GM10248 (cell line): ENCODE measurements around the gene ADAMTS6.

ENCODE experiments used
- CTCF ChIA-PET: fragments of 300-600 bp; sonication (Branson Sonifier 250); formaldehyde crosslinking; extraction: SDS; loops from one replicate; lab custom pipeline; 2021; ENCODE audit warnings: antibody characterized with exemption; lab: Yijun Ruan, JAX
- POLR2A ChIA-PET: fragments of 350-650 bp; sonication (Branson Sonifier 250); formaldehyde crosslinking; extraction: SDS; loops from one replicate; lab custom pipeline; 2020; ENCODE audit warnings: antibody characterized with exemption; lab: Yijun Ruan, JAX
- DNase-seq: peaks from one replicate; pipeline ENCODE4 v3.0.0; 2012; ENCODE audit errors: extremely low spot score
- TF ChIP-seq, protein P1 (sequence below): IDR thresholded peaks from 2 replicates; pipeline ENCODE4 v1.5.1; 2012; ENCODE audit warnings: mild to moderate bottlenecking, low read depth; ENCODE audit errors: extremely low read depth, missing control alignments, control extremely low read depth

Gene ADAMTS6

GRCh38 chr5:65142016-65142415 is 339.7 kb downstream of the ADAMTS6 start:
- ChIA-PET CTCF (no interaction called here), POLR2A (no interaction called here)
- no peak for DNase-seq
- TF ChIP-seq, protein P1, sequence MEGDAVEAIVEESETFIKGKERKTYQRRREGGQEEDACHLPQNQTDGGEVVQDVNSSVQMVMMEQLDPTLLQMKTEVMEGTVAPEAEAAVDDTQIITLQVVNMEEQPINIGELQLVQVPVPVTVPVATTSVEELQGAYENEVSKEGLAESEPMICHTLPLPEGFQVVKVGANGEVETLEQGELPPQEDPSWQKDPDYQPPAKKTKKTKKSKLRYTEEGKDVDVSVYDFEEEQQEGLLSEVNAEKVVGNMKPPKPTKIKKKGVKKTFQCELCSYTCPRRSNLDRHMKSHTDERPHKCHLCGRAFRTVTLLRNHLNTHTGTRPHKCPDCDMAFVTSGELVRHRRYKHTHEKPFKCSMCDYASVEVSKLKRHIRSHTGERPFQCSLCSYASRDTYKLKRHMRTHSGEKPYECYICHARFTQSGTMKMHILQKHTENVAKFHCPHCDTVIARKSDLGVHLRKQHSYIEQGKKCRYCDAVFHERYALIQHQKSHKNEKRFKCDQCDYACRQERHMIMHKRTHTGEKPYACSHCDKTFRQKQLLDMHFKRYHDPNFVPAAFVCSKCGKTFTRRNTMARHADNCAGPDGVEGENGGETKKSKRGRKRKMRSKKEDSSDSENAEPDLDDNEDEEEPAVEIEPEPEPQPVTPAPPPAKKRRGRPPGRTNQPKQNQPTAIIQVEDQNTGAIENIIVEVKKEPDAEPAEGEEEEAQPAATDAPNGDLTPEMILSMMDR: no peak

DNA sequence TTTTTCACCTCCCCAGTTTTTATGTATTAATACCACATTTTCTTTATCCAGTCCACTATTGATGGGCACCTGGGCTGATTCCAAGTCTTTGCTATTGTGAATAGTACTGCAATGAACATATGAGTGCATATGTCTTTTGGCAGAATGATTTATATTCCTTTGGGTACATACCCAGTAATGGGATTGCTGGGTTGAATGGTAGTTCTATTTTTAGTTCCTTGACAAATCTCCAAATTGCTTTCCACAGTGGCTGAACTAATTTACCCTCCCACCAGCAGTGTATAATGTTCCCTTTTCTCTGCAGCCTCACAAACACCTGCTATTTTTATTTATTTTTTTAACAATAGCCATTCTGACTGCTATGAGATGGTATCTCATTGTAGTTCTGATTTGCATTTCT is 340.2 kb downstream of the ADAMTS6 start:
- CTCF ChIA-PET: no interaction called here
- POLR2A ChIA-PET: no interaction called here
- no peak for DNase-seq
- TF ChIP-seq, protein P1: no peak

DNA sequence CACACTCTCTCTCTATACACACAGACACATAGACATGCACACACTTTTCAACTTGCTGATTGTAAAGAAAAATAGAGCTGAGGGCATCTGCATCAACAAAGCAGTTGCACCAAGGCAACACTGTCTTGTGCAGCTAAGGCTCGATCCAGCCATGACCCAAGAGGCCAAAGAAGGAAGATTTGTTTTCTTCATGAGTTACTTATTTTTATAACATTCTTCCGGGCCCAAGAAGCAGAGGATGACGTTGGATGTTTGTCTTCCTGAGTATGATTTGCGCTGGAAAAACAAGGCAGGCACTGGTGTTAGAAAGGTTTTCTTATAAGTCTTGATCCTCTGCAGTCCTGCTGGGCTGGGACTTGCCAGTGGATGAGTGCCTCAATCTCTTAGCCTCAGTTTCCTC is 344.1 kb downstream of the ADAMTS6 start:
- POLR2A ChIA-PET: no interaction called here
- TF ChIP-seq, protein P1: no peak
- DNase-seq: no peak
- CTCF ChIA-PET: interaction anchor here (1.0 to 2.2 kb wide), 4 partner anchors 11 to 33 kb away, joined by 3 to 11 read pairs (median 4); no protein-coding TSS in a partner anchor

DNA sequence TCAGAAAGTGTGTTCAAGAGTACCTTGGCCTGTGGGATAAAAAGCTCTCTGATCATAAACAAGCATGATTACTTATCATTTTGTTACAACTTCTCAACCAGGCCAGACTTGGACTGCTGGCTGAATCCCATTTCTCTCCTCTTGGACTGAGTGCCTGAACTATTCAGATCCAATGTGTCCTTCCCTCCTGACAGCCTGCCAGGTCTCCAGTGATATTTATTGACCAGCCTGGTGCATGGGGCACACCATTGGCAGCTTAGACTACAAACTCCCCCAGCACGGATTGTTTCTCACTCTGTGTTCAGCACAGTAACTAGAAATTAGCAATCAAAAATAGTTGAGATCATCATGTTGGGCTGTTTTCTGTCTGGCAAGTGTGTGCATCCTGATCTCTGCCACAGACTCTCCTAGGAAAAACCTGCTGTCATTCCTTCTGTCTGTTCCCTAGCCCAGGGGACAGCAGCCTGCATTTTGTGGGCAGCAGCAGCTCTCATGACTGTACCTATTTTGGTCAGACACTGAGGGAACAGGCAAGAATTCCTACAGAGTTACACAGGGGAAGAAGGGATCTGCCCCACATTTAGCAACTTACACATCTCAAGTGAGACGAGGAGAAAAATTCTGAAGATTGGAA is 348.1 kb downstream of the ADAMTS6 start:
- CTCF ChIA-PET: interaction anchor here (0.9 kb wide), 1 partner anchor 16 kb away, joined by 3 read pairs; no protein-coding TSS in a partner anchor
- DNase-seq: no peak
- TF ChIP-seq, protein P1: no peak
- POLR2A ChIA-PET: no interaction called here

DNA sequence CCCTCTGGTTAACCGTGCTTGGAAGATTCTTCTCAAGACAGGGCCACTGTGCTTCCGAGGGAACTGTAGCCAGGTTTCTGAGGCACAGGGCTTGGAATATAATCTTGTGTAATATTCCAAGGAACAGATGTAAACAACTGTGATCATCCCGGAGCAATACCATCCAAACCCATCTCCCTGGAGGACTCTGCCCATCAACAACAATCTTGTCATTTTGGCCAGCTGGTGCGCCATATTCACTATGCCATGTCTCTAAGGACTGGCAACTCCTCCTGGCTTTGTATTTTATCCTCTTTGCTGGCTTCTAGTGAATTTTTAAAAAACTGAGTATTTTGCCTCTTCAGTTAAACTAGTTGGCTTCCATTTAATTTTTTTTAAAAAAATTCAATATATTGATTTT is 349.3 kb downstream of the ADAMTS6 start:
- TF ChIP-seq, protein P1: no peak
- ChIA-PET CTCF (no interaction called here), POLR2A (no interaction called here)
- DNase-seq: no peak

DNA sequence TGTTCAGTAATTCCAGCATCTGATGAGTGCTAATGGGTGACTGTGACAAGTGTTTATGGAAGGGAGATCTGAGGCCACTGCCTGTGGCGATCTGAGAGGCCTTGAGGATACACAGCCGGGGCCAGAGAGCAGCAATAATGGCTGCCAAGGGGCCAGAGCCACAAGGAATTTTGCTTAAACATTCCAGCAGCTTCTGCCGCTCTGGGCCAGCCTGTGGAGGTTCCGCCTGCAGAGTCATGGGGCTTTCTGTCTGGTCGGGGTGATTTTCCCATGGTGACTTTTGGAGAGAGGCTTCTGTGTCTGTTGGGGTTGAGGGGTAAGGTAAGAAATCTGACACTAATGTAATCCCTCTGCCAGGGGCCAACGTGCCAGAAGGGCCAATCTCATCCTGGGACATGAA is 353.5 kb downstream of the ADAMTS6 start:
- ChIA-PET CTCF (no interaction called here), POLR2A (no interaction called here)
- no peak for DNase-seq
- TF ChIP-seq, protein P1: no peak
